GM19238 (cell line): Measurements from ENCODE around the gene ZNF652.

Experiments used
- DNase-seq: peaks from one replicate; pipeline ENCODE4 v3.0.0; 2011; ENCODE audit warnings: low spot score; ENCODE audit not compliant: insufficient read length

Gene ZNF652

DNA sequence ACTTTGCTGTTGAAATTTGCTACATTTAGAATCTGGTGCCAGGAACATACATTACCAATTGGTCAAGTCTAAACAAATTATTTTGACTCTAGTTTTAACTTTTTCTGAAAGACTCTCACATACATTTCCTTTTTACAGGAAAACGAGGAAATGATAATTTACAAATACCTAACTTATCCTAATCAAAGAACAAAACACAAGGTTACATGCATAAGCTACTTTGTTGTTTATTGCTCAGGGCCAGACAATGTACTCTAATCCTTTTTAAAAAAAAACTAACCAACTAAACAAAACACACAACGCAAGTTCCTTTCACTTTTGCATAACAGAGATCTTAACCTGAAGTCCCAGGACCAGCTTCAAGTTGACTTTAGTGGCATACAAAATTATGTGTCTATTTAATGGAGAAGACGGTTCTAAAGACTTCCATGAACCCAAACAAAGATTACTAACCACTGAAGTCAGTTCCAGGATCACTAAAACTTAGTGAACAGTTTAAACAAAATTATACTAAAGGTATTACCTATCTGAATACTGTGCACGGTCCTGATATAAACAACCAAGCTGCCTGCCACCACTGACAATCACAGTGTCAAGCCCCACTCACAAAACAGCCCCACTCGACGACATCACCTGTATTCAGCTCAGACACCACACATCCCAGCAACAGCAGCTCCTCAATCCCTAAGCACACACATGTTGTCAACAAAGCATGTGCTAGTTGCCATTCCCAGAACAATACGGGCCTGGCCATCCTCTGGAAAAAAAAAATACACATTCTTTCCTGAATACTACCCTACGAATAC lies 1.9 kb downstream of the ZNF652 start:
- no peak for DNase-seq

DNA sequence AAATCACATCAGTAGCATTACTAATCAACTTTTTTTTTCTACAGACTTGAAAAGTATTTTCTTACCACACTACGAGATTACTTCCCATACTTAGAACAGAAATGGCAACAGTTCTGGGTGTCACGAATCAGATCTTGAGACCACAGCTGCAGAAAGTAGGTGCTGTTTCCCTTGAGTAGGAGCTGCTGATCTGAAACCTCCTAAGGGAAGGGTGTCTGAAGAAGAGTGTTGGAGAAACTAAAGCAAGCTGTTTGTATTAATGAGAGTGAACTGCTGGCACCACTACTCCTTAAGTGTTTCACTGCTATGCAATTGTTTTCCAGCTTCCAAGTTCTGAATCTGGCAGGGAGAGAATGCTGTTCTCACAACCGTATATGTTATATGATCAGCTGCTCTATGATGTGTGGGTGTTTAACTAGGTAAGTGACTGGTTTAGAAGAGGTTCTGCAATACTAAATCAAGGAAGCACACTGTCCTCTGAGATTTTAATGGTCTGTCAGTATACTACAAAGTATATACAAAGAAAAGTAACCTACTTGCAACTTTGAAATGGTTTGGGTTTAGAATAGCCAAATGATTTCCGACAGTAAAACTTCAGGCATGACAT lies 3.3 kb downstream of the ZNF652 start:
- DNase-seq: no peak

DNA sequence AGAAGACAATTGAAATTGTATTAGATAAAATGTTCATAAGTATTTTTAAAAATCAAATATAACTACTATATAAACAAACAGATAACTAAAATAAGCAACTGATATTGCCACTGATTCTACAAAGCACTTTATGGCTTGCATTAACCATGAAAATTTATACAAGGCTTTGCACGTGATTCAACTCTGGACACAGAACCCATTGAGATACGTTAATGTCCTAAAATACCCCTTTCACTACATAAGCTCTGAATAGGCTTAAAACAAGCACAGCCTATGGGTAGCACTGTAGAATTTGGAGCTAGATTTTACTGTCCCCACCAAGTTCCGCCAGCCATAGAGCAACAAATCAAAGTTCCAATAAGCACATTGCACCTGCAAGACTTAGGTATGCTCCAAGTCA lies 4.5 kb downstream of the ZNF652 start:
- DNase-seq: no peak

GRCh38 chr17:49356320-49356719 lies 5.7 kb downstream of the ZNF652 start:
- no peak for DNase-seq

GRCh38 chr17:49353607-49354006 lies 8.4 kb downstream of the ZNF652 start:
- no peak for DNase-seq

DNA sequence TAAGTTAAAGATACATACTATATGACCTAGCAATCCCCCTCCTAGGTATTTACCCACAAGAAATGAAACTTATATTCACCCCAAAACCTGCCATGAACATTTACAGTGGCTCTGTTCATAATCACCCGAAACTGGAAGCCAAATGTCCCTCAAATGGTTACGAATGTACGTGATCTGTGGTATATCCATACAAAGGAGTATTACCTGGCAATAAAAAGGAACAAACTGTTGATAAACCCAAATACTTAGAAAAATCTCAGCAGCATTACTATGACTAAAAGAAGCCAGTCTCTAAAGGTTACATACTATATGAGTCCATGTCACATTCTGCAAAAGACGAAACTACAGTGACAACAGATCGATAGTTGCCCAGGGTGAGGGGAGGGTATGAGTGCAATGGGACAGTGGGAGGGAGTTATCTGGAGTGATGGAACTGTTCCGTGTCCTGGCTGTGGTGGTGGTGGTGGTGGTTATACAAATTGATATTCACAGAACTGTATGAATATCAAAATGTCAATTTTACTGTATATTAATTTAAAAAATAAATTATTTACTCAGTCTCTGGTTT lies 9.4 kb downstream of the ZNF652 start:
- DNase-seq: no peak

DNA sequence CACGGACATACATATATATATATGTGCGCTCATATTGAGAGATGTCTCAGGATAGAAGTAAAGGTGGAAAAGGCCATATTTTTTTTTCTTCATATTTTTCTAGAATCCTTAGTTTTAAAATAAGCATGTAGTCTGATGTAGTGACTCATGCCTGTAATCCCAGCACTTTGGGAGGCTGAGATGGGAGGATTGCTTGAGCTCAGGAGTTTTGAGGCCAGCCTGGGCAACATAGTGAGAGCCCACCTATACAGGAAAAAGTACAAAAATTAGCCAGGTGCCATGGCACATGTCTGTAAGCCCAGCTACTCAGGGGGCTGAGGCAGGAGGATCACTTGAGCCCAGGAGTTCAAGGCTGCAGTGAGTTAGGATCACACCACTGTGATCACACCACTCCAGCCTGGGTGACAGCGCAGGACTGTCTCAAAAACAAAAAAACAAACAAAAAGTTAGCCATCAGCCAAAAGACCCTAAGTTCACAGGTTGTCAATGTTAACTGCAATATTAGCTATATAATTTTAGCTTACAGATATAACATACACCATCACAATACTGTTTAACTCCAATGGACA lies 10.4 kb downstream of the ZNF652 start:
- DNase-seq: no peak

GRCh38 chr17:49349541-49349940 lies 12.5 kb downstream of the ZNF652 start:
- no peak for DNase-seq

DNA sequence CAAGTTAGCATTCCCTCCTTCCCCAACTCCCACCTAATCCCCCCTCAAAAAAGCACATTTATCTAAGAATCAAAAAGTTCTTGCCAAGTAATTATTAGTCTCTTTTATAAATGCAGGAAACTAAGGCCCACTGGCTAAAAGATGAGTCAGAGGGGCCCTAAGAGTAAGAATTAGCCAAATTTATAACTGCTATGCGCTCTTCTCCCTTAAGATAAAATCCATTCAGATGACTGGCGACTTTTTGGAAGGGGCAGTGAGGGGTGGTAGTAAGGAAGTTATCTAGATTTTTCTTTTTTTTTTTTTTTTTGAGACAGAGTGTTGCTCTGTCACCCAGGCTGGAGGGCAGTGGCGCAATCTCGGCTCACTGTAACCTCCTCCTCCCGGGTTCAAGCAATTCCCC lies 17.1 kb downstream of the ZNF652 start:
- DNase-seq: no peak

DNA sequence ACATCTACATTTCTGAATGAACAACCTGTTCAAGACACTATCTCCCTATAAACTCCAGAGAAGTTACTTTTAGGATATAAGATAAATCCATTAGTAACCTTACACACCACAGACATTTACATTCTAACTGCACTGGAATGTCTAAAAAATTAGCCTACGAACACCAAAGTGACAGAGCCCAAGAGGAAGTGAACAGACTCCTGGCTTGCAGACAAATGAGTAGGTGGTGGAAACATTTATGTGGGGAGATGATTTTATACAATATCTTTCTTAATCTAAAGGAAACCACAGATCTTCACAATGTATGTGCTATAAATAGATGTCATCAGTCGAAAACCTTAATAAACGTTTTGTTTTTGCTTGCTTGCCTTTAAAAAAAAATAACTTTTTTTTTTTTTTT lies 18.8 kb downstream of the ZNF652 start:
- no peak for DNase-seq

DNA sequence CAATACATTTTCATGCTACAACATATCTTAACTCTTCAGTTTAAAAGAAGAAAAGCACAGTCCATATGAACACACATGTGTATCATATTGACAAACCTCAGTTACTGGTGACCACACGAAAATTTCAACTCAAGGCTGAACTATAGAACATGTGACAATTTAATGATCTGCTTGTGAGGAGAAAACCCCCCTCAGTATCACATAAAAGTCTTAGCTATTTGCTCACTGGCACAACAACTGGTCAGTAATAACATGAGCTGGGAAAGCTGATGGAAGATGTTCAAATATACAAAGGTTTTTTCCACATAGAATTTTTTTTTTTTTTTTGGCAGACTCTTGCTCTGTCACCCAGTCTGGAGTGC lies 19.5 kb downstream of the ZNF652 start:
- DNase-seq: no peak

GRCh38 chr17:49341356-49341755 lies 20.7 kb downstream of the ZNF652 start:
- no peak for DNase-seq

DNA sequence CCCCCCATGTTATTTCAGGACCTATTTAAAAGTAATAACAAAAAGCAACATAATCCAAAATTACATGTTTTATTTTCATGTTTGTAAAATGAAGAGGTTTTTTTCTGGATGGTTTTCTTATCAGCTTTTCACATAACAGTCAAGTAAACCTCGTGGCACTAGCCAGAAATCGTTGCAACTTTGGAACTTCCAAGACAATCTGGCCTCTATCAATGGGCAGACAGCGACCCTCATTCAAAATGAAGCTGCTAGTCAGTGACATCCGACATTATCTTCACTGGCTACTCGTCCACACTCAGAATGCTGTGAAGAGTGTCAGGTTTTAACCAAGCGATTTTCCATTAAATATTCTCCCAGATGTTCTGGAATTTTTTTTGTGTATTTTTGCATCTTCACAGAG lies 22.7 kb downstream of the ZNF652 start:
- no peak for DNase-seq

DNA sequence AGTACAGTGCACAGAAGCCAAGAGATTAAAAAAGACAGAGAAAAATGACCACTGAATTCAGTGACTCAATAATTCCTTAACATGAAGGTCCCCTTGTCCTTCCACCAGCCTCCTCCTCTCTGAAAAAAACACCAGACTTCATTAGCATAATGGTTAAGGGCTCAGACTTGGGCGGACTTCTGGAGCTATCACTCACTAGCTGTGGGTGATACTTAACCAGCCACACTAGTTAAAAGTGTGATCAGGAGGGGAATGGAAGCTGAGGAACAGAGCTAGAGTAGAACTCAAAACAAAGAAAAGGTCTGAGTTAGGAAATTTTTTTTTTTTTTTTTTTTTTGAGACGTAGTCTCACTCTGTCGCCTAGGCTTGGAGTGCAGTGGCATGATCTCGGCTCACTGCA lies 23.2 kb downstream of the ZNF652 start:
- DNase-seq: no peak

DNA sequence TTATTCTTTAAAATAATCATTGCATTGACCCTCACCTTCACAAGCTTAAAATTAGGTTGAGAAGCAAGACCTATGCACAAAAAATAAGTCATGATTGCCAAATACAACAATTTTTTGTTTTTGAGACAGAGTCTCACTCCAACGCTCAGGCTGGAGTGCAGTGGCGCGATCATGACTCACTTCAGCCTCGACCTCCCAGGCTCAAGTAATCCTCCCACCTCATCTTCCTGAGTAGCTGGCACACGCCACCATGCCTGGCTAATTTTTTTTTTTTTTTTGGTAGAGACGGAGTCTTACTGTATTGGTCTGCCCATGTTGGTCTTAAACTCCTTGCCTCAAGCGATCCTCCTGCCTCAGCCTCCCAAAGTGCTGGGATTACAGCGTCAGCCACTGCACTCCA lies 24.2 kb downstream of the ZNF652 start:
- no peak for DNase-seq

DNA sequence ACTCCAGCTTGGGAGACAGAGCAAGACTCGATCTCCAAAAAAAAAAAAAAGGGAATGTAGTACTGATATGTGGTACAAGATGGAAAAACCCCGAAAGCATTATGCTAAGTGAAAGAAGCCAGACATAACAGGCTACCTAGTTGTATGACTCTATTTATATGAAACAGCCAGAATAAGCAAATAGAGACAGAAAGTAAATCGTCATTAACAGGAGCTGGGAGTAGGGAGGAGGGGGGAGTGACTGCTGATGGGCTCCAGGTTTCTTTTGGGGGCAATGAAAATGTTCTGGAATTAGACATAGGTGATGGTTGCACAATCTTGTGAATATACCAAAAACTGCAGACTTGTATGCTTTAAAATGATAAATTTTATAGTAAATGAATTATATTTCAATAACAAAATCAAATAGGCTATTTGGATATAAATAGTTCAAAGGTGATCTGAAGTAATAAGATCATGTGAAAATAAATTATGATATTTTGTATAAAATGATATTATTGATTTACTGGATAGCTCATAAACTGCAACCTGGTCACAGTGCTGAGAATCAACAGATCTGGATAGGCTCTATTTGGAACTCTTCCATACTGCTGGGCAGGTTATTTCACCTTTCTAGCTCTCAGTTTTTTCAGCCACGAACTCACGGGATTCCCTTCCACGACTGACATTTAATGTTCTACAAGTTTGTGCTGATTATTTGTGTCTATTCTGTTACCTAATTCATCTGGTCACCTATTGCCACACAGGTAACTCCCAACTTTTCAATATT lies 27.1 kb downstream of the ZNF652 start:
- DNase-seq: no peak

DNA sequence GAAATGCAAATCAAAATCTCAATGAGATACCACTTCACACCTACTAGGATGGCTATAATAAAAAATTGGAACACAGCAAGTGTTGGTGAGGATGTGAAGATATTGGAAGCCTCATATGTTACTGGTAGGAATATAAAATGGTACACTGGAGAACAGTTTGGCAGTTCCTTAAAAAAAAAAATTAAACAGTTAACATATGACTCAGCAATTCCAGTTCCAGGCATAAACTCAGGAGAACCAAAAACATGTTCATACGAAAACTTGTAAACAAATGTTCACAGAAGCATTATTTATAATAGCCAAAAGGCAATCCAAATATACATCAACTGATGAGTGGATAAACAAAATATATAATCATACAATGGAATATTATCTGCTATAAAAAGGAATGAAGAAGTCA lies 28.2 kb downstream of the ZNF652 start:
- DNase-seq: no peak

DNA sequence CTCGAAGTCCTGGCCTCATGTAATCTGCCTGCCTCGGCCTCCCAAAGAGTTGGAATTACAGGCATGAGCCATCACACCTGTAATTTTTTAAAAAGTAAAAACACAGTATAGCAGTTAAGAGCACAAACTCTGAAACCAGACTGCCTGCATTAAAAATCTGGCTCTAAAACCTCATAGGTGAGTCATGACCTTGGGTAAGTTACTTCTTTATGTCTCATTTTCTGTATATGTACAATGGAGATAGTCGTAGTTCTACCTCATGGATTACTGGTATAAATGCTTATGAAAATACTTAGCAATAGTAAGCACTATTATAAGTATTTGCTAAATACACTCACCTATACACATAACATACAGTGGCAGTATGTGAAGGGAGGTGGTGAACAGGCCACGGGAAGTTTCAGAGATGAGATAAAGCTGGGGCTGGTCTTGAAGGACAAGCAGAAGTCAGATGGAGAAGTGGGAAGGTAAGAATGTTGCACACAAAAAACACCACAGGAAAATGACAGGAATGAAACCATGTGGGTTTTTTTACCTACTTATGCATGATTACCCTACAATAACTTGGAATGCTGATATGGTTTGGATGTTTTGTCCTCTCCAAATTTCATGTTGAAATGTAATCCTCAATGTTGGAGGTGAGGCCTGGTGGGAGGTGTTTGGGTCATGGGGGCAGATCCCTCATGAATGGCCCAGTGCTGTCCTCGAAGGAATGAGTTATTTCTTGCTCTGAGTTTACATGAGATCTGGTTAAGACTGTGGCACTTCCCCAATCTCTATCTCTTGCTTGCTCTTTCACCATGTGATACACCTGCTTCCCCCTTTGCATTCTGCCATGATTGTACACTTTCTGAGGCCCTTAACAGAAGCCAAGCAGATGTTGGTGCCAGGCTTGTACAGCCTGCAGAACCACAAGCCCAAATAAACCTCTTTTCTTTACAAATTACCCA lies 33.9 kb downstream of the ZNF652 start:
- DNase-seq: no peak

GRCh38 chr17:49325980-49326379 lies 36.1 kb downstream of the ZNF652 start:
- no peak for DNase-seq

GRCh38 chr17:49318435-49318965 lies 43.5 kb downstream of the ZNF652 start:
- no peak for DNase-seq
